Mesendoderm (in vitro differentiated cells): ENCODE measurements around the gene MTPN.

Source experiments
- DNase-seq: peaks from one replicate; pipeline ENCODE4 v3.0.0; 2013
- H2AK5ac ChIP-seq: 2 replicates; pipeline ENCODE4 v1.6.1; 2013; ENCODE audit warnings: low read length, inconsistent platforms
- H2BK120ac ChIP-seq: 2 replicates; pipeline ENCODE4 v1.6.1; 2013; ENCODE audit warnings: low read depth, mild to moderate bottlenecking, low read length, moderate library complexity, mixed read lengths
- H2BK15ac ChIP-seq: replicated peaks from 2 replicates; pipeline ENCODE4 v1.6.1; 2013; ENCODE audit warnings: low read depth, mild to moderate bottlenecking, moderate library complexity
- H2BK5ac ChIP-seq: 2 replicates; pipeline ENCODE4 v1.6.1; 2013; ENCODE audit warnings: low read length, inconsistent platforms
- H3K18ac ChIP-seq: 2 replicates; pipeline ENCODE4 v1.6.1; 2013; ENCODE audit warnings: mild to moderate bottlenecking, low read length, mixed read lengths
- H3K23ac ChIP-seq: one replicate; pipeline ENCODE4 v1.6.1; 2013; ENCODE audit warnings: low read length
- H3K27ac ChIP-seq: 2 replicates; pipeline ENCODE4 v1.5.1; 2013; ENCODE audit warnings: low read depth, mild to moderate bottlenecking, inconsistent platforms, low read length, moderate library complexity
- H3K27me3 ChIP-seq: 2 replicates; pipeline ENCODE4 v1.6.1; 2013; ENCODE audit warnings: low read length, control low read depth, mild to moderate bottlenecking, inconsistent platforms; ENCODE audit not compliant: insufficient read depth, poor library complexity
- H3K36me3 ChIP-seq: 2 replicates; pipeline ENCODE4 v1.6.1; 2013; ENCODE audit warnings: low read length, inconsistent platforms; ENCODE audit not compliant: control insufficient read depth, insufficient read depth
- H3K4ac ChIP-seq: one replicate; pipeline ENCODE4 v1.6.1; 2013; ENCODE audit warnings: low read depth, mild to moderate bottlenecking, low read length, moderate library complexity
- H3K4me1 ChIP-seq: 2 replicates; pipeline ENCODE4 v1.6.1; 2013; ENCODE audit warnings: low read depth, low read length, inconsistent platforms; ENCODE audit not compliant: control insufficient read depth
- H3K4me2 ChIP-seq: 2 replicates; pipeline ENCODE4 v1.6.1; 2013; ENCODE audit warnings: low read length
- H3K4me3 ChIP-seq: 2 replicates; pipeline ENCODE4 v1.5.1; 2013; ENCODE audit warnings: mild to moderate bottlenecking, low read length
- H3K56ac ChIP-seq: one replicate; pipeline ENCODE4 v1.6.1; 2013; ENCODE audit warnings: low read length
- H3K79me1 ChIP-seq: 2 replicates; pipeline ENCODE4 v1.6.1; 2013; ENCODE audit warnings: low read length, inconsistent platforms
- H3K79me2 ChIP-seq: 2 replicates; pipeline ENCODE4 v1.6.1; 2013; ENCODE audit warnings: mild to moderate bottlenecking, low read length; ENCODE audit not compliant: control insufficient read depth, insufficient read depth
- H3K9ac ChIP-seq: 2 replicates; pipeline ENCODE4 v1.6.1; 2013; ENCODE audit warnings: low read length, inconsistent platforms
- H4K5ac ChIP-seq: one replicate; pipeline ENCODE4 v1.6.1; 2013; ENCODE audit warnings: low read length
- H4K8ac ChIP-seq: one replicate; pipeline ENCODE4 v1.6.1; 2013; ENCODE audit warnings: low read depth, mild to moderate bottlenecking, control low read depth, low read length, moderate library complexity
- WGBS: extraction: QIAGEN DNeasy Blood & Tissue Kit; methylation state at CpG from one replicate; pipeline ENCODE4 v1.1.7; 2013; ENCODE audit warnings: low lambda C conversion rate, missing lambda C conversion rate; ENCODE audit not compliant: insufficient coverage; ENCODE audit errors: extremely low coverage; 5-methylcytosine and 5-hydroxymethylcytosine counted together

The MTPN gene

DNA sequence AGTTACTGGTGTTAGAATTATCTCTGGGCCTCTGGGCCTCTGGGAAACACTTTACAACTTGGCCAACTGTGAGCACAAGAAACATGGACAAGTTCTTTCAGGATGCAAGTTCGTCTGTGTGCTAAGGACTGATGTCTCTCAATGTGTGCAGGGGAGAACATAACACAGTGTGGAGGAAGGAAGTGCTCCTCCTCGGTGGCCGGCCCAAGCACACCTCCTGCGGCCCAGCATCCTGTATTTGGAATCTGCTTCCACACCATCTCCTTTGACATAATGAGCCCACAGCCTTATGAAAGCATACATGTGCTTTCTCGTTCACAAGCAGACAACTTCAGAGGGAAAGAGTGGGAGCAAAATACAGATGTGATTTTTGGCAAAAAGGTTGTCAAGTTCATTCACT is 59.0 kb downstream of the MTPN start:
- H3K9ac ChIP-seq: no peak overlapping the region
- no peak overlapping the region for H4K5ac ChIP-seq
- H3K79me1 ChIP-seq: no peaks in the 10 kb centered on the region
- no peak overlapping the region for H2BK15ac ChIP-seq
- no peaks in the 10 kb centered on the region for H3K79me2 ChIP-seq
- H3K4me2 ChIP-seq: no peak overlapping the region
- no peaks in the 10 kb centered on the region for H3K4me1 ChIP-seq
- no peak overlapping the region for H2AK5ac ChIP-seq
- H3K27ac ChIP-seq: no peak overlapping the region
- no peak overlapping the region for H3K56ac ChIP-seq
- no peak overlapping the region for H3K18ac ChIP-seq
- no peaks in the 10 kb centered on the region for H3K27me3 ChIP-seq
- H3K23ac ChIP-seq: no peak overlapping the region
- H2BK120ac ChIP-seq: no peak overlapping the region
- H3K4me3 ChIP-seq: no peak overlapping the region
- no peaks in the 10 kb centered on the region for H3K36me3 ChIP-seq
- no CpG with 5 or more reads among the region's 5 CpGs for WGBS
- H3K4ac ChIP-seq: no peak overlapping the region
- H2BK5ac ChIP-seq: no peak overlapping the region
- DNase-seq: no peak
- no peak overlapping the region for H4K8ac ChIP-seq

DNA sequence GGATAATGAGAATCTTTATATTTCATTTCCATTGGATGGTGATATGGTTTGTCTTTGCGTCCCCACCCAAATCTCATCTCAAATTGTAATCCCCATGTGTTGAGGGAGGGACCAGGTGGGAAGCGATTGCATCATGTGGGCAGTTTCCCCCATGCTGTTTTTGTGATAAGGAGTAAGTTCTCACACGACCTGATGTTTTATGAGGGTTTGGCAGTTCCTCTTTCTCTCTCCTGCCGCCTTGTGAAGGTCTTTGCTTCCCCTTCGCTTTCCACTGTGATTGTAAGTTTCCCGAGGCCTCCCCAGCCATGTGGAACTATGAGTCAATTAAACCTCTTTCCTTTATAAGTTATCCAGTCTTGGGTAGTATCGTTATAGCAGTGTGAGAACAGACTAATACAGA is 59.4 kb downstream of the MTPN start:
- H2BK5ac ChIP-seq: no peak overlapping the region
- H3K27ac ChIP-seq: no peak overlapping the region
- no peaks in the 10 kb centered on the region for H3K79me1 ChIP-seq
- no peak overlapping the region for H3K4me2 ChIP-seq
- DNase-seq: no peak
- no peak overlapping the region for H3K4ac ChIP-seq
- H3K18ac ChIP-seq: no peak overlapping the region
- H3K9ac ChIP-seq: no peak overlapping the region
- H3K56ac ChIP-seq: no peak overlapping the region
- no peak overlapping the region for H4K5ac ChIP-seq
- no peaks in the 10 kb centered on the region for H3K4me1 ChIP-seq
- no peak overlapping the region for H3K4me3 ChIP-seq
- no peak overlapping the region for H2BK120ac ChIP-seq
- H3K79me2 ChIP-seq: no peaks in the 10 kb centered on the region
- no peak overlapping the region for H2AK5ac ChIP-seq
- no peaks in the 10 kb centered on the region for H3K36me3 ChIP-seq
- WGBS: no CpG with 5 or more reads among the region's 7 CpGs
- H3K27me3 ChIP-seq: no peaks in the 10 kb centered on the region
- H4K8ac ChIP-seq: no peak overlapping the region
- H3K23ac ChIP-seq: no peak overlapping the region
- H2BK15ac ChIP-seq: no peak overlapping the region

DNA sequence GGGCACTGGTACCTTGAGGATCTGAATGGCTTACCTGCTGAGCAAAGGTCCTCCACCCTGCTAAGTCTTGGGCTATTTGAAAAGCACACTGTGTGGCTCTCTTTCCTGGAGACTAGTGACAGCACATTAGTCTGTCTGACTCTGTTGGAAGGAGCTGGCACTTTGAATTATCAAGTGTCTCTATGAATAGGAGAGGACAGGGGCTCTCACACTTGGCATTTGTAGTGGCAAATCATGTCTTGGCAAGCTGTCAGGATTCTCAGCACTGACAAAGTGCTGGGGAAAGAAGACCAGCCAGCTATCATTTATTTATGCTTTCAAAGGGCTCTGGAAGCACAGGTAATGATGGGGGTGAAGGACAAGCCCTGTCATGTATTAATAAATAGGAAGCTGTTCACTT is 62.8 kb downstream of the MTPN start:
- no peaks in the 10 kb centered on the region for H3K79me2 ChIP-seq
- no peaks in the 10 kb centered on the region for H3K4me1 ChIP-seq
- H3K36me3 ChIP-seq: no peaks in the 10 kb centered on the region
- H3K56ac ChIP-seq: no peak overlapping the region
- no peak overlapping the region for H4K8ac ChIP-seq
- H3K27me3 ChIP-seq: no peaks in the 10 kb centered on the region
- H2BK120ac ChIP-seq: no peak overlapping the region
- no peak overlapping the region for H3K27ac ChIP-seq
- no peak overlapping the region for H2AK5ac ChIP-seq
- H4K5ac ChIP-seq: no peak overlapping the region
- no peak for DNase-seq
- no peaks in the 10 kb centered on the region for H3K79me1 ChIP-seq
- H3K4me2 ChIP-seq: no peak overlapping the region
- H3K18ac ChIP-seq: no peak overlapping the region
- H2BK5ac ChIP-seq: no peak overlapping the region
- H3K4me3 ChIP-seq: no peak overlapping the region
- no peak overlapping the region for H2BK15ac ChIP-seq
- no peak overlapping the region for H3K4ac ChIP-seq
- no peak overlapping the region for H3K9ac ChIP-seq
- no peak overlapping the region for H3K23ac ChIP-seq

DNA sequence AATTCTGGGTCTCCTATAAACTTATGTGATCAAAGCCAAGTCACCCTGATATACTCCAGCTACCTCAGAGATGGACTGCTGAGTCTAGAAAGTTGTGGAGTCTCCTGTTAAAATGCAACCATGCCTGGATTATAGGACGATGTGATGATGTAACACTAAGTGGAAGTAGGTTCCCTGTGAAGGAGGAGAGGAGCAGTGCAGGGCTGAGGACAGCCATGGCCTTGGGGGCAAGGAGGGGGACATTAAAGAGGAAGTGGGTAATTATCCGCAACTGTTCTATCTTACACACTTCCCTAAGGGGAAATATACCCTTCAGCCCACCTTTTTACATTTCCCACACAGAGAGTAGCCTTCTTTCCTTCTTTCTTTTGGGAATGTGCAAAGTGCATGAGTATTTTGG is 63.8 kb downstream of the MTPN start:
- Histone ChIP-seq H2AK5ac (no peak overlapping the region), H3K79me1 (no peaks in the 10 kb centered on the region), H3K36me3 (no peaks in the 10 kb centered on the region), H2BK15ac (no peak overlapping the region), H2BK5ac (no peak overlapping the region), H4K5ac (no peak overlapping the region), H3K23ac (no peak overlapping the region), H3K56ac (no peak overlapping the region), H3K27ac (no peak overlapping the region), H2BK120ac (no peak overlapping the region), H3K4me1 (no peaks in the 10 kb centered on the region), H3K9ac (no peak overlapping the region), H4K8ac (no peak overlapping the region), H3K4me3 (no peak overlapping the region), H3K4ac (no peak overlapping the region), H3K4me2 (no peak overlapping the region), H3K27me3 (no peaks in the 10 kb centered on the region), H3K18ac (no peak overlapping the region), H3K79me2 (no peaks in the 10 kb centered on the region)
- DNase-seq: no peak
- WGBS: no CpG with 5 or more reads among the region's 2 CpGs

DNA sequence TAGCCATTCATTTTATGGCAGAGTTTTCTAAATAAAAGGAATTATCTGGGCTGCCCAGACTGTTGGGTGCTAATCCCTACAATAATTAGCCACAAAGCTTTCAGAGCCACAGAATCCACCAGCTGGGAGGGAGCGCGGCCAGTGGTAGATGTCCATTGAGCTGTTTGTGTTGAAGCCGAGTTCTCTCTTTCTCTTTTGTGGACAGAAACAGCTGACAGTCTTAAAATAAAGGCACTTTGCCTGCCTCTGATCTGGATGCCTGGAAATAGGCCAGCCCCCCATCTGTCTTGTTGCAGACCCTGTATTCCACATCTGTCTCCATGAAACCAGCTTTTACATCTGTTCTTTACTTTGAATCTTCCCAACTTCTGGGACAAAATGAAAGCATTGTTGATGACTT is 66.1 kb downstream of the MTPN start:
- H3K23ac ChIP-seq: no peak overlapping the region
- H4K5ac ChIP-seq: no peak overlapping the region
- no peaks in the 10 kb centered on the region for H3K79me2 ChIP-seq
- H3K27me3 ChIP-seq: no peaks in the 10 kb centered on the region
- H3K18ac ChIP-seq: no peak overlapping the region
- no peaks in the 10 kb centered on the region for H3K79me1 ChIP-seq
- H2BK15ac ChIP-seq: no peak overlapping the region
- no peaks in the 10 kb centered on the region for H3K4me1 ChIP-seq
- H2AK5ac ChIP-seq: no peak overlapping the region
- no peak overlapping the region for H2BK5ac ChIP-seq
- WGBS: no CpG with 5 or more reads among the region's 3 CpGs
- H2BK120ac ChIP-seq: no peak overlapping the region
- H3K4me2 ChIP-seq: no peak overlapping the region
- H3K4me3 ChIP-seq: no peak overlapping the region
- no peak overlapping the region for H3K56ac ChIP-seq
- no peaks in the 10 kb centered on the region for H3K36me3 ChIP-seq
- H3K9ac ChIP-seq: no peak overlapping the region
- no peak overlapping the region for H3K27ac ChIP-seq
- no peak for DNase-seq
- no peak overlapping the region for H4K8ac ChIP-seq
- no peak overlapping the region for H3K4ac ChIP-seq

DNA sequence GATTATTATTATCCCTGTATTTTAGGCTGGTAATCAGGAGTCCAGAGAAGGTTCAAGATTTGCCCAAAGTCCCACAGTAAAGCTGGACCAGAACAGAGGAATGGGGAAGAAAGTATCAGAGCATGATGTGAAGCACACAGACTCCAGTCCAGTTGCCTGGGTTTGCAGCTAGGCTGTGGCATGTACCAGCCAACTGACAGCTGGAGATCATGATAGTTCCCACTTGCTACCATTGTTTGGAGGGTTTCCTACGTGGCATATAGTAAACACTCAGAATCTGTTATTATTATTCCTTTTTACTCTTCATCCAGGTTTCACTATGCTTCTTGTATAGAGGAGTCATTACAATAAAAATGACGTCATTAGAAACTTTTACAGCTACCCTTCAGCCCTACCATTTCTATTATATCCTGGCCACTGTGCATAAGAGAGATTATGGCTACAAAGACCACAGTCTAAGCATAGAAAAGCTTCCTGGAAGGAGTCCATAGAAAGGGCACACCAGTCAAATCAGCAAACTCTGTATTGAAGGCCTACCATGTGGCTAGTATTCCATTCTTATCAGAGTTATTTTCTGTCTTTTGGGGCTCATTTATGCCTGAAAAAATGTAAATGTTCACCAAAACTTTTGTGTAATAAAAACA is 66.6 kb downstream of the MTPN start:
- Histone ChIP-seq H3K27ac (no peak overlapping the region), H4K5ac (no peak overlapping the region), H3K4me1 (peaks cover 3% of the 10 kb centered on the region), H3K18ac (no peak overlapping the region), H4K8ac (no peak overlapping the region), H3K27me3 (no peaks in the 10 kb centered on the region), H3K79me2 (no peaks in the 10 kb centered on the region), H3K79me1 (no peaks in the 10 kb centered on the region), H3K4ac (no peak overlapping the region), H3K9ac (no peak overlapping the region), H3K4me2 (no peak overlapping the region), H3K36me3 (no peaks in the 10 kb centered on the region), H2BK15ac (no peak overlapping the region), H2BK5ac (no peak overlapping the region), H3K4me3 (no peak overlapping the region), H3K56ac (no peak overlapping the region), H2BK120ac (no peak overlapping the region), H3K23ac (no peak overlapping the region), H2AK5ac (no peak overlapping the region)
- no peak for DNase-seq
- WGBS: no CpG with 5 or more reads among the region's 2 CpGs
